Measurements from ENCODE around the gene DMTF1. TPM values are rescaled to one million over a fixed set of nuclear protein-coding genes. Genes with fewer than 3 reads are reported as not detected.

The DMTF1 gene
- polyA plus RNA-seq, 1 experiment, result 61.1 TPM

GRCh38 chr7:87190783-87191182 lies 38.5 kb downstream of the DMTF1 start:
- no peak for TF ChIP-seq CTCF (IDR thresholded peaks at IDR 0.05; ENCODE audit: insufficient read depth, low read depth, low read length)
- Histone ChIP-seq H3K36me3 (ENCODE audit: control insufficient read depth, insufficient read depth, low read length) (peaks cover 6% of the 10 kb centered on the region; the same call in 1 of the 2 replicates), H3K4me3 (ENCODE audit: low read depth, low read length) (no peak overlapping the region), H3K27me3 (ENCODE audit: control insufficient read depth, insufficient read depth, low read length) (no peaks in the 10 kb centered on the region)
- POLR2A ChIA-PET, result no interaction called here
- no peak for DNase-seq (ENCODE audit: low read depth)
- CTCF ChIA-PET, result no interaction called here

DNA sequence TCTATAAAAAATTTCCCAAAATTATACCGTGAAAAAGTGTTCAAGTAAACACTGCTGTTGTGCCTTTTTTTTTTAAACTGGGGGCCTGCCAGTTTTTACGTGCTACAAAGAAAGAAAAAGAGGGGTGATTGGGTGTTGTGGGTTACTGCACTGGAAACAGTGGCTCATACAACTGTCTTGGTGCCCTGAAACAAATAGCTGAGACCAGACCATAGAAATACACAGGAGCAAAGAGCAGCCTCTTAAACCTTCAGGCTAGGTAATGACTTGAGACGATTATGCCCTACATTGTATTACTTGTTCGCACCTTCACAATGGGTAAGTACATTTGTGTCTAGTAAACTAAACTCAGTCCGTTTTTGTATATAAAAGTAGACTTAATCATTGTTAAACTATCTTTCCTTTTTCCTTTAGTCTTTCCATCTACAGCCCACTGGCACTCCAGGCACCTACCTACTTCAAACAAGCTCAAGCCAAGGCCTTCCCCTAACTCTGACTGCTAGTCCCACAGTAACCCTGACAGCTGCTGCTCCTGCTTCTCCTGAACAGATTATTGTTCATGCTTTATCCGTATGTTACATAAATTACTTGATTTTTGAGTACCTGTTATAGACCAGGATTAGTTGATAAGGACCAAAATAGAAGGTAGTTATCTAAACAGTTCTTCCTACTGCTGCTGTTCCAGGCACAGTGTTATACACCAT lies 40.7 kb downstream of the DMTF1 start:
- DNase-seq (ENCODE audit: low read depth), result no peak
- Histone ChIP-seq H3K4me3 (ENCODE audit: low read depth, low read length) (no peak overlapping the region), H3K36me3 (ENCODE audit: control insufficient read depth, insufficient read depth, low read length) (peaks cover 5% of the 10 kb centered on the region; the same call in 1 of the 2 replicates), H3K27me3 (ENCODE audit: control insufficient read depth, insufficient read depth, low read length) (no peaks in the 10 kb centered on the region)
- ChIA-PET CTCF (interaction anchor here (0.9 kb wide), 1 partner anchor 19 kb away, joined by 4 read pairs; no protein-coding TSS in a partner anchor), POLR2A (no interaction called here)
- TF ChIP-seq CTCF (IDR thresholded peaks at IDR 0.05; ENCODE audit: insufficient read depth, low read depth, low read length), result no peak

DNA sequence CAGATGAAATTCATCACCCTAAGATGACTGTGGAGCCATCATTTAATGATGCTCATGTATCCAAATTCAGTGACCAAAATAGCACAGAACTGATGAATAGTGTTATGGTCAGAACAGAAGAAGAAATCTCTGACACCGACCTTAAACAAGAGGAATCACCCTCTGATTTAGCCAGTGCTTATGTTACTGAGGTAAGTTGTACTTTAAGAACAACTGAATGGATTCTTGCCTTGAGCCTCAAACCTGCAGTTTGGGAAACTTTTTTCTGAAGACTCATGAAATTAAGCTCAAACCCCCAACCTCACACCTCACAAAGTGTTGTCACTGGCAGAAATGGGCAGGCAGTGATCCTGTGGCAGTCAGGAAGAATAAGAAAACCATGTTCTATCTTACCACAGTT lies 41.7 kb downstream of the DMTF1 start:
- DNase-seq (ENCODE audit: low read depth), result no peak
- no peaks in the 10 kb centered on the region for H3K27me3 ChIP-seq (ENCODE audit: control insufficient read depth, insufficient read depth, low read length)
- CTCF ChIA-PET, result interaction anchor here (2.4 kb wide), 1 partner anchor 9 kb away, joined by 7 read pairs; no protein-coding TSS in a partner anchor
- TF ChIP-seq CTCF (IDR thresholded peaks at IDR 0.05; ENCODE audit: insufficient read depth, low read depth, low read length), result no peak
- no peak overlapping the region for H3K4me3 ChIP-seq (ENCODE audit: low read depth, low read length)
- POLR2A ChIA-PET, result no interaction called here
- H3K36me3 ChIP-seq (ENCODE audit: control insufficient read depth, insufficient read depth, low read length), result peaks cover 5% of the 10 kb centered on the region; the same call in 1 of the 2 replicates

GRCh38 chr7:87199241-87199640 lies 47.0 kb downstream of the DMTF1 start:
- H3K27me3 ChIP-seq (ENCODE audit: control insufficient read depth, insufficient read depth, low read length), result no peaks in the 10 kb centered on the region
- no peak for DNase-seq (ENCODE audit: low read depth)
- TF ChIP-seq CTCF (IDR thresholded peaks at IDR 0.05; ENCODE audit: insufficient read depth, low read depth, low read length), result no peak
- ChIA-PET POLR2A (no interaction called here), CTCF (interaction anchor here (0.9 kb wide), 1 partner anchor 15 kb away, joined by 3 read pairs; no protein-coding TSS in a partner anchor)
- H3K4me3 ChIP-seq (ENCODE audit: low read depth, low read length), result no peak overlapping the region
- H3K36me3 ChIP-seq (ENCODE audit: control insufficient read depth, insufficient read depth, low read length), result peaks cover 2% of the 10 kb centered on the region; the same call in 1 of the 2 replicates

DNA sequence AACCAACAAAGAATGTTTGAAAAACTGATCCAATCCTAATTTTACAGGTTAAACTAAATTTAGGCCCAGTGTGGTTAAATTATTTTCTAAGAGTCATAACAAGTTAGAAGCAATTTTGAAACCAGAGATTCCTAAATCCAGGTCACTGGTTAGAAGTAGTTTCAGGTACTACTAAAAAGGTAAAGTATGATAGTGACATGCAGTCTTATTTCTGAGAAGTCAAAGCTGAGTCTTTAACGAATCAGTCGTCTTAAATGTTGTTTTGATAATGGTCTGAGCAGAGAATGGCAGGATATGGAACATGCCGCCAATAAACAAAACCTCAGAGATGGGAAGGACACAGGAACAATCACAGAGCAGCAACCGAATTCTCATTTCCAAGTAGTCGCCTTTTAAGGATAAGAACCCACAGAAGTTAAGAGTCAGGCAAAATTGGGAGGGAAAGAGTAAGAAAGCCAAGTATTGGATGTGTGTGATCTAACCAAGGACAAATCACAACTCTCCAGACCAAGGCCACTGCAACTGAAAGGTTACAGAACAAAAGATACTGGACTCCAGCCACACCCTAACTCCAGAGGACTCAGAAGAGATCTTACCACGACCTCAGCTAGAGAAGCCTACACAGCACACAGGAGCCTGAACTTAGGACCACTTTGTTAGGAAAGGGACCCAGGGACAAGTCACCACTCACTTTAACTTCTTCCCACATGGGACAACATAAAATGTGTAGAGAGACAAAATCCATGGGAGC lies 47.6 kb downstream of the DMTF1 start:
- ChIA-PET CTCF (no interaction called here), POLR2A (no interaction called here)
- peaks cover 2% of the 10 kb centered on the region; the same call in 1 of the 2 replicates for H3K36me3 ChIP-seq (ENCODE audit: control insufficient read depth, insufficient read depth, low read length)
- H3K27me3 ChIP-seq (ENCODE audit: control insufficient read depth, insufficient read depth, low read length), result no peaks in the 10 kb centered on the region
- no peak overlapping the region for H3K4me3 ChIP-seq (ENCODE audit: low read depth, low read length)
- DNase-seq (ENCODE audit: low read depth), result no peak
- TF ChIP-seq CTCF (IDR thresholded peaks at IDR 0.05; ENCODE audit: insufficient read depth, low read depth, low read length), result no peak

Data from BJ (cell line).